Cardiac septum (tissue), 1 donor: ENCODE data around the gene TNFAIP8. TPM values are rescaled to one million over a fixed set of nuclear protein-coding genes. Genes with fewer than 3 reads are reported as not detected.

Experiments used
- DNase-seq: peaks from one replicate; pipeline ENCODE4 v3.0.0-alpha.2; 2020; ENCODE audit warnings: low spot score
- intact Hi-C: fragments of 100-400 bp; cut with DNase I; formaldehyde crosslinking; loops from one replicate; pipeline ENCODE4 v1.14.0; 2022
- total RNA-seq: library from RNA; stranded (reverse); fragmentation: NEBNext Ultra II Directional; extraction: Animal tissue kit (Norgen Biotek cat#: 25700); gene quantifications from one replicate; pipeline ENCODE4 v1.2.1, GENCODE V29; 2021
- donor health status: DM: no; HTN: no; CAD: no.

Gene TNFAIP8
- total RNA-seq, 1 donor from 2014 or later: 2.6 TPM

- DNase-seq: no peak
- intact Hi-C loops: no loop called here
Measured at GRCh38 chr5:119386596-119387344, 31.0 kb downstream of the TNFAIP8 start.

- no peak for DNase-seq
- intact Hi-C loops: no loop called here
Measured at GRCh38 chr5:119387945-119388618, 32.3 kb downstream of the TNFAIP8 start.

GRCh38 chr5:119388619-119389190, 32.9 kb downstream of the TNFAIP8 start:
- intact Hi-C loops: no loop called here
- DNase-seq: no peak

GRCh38 chr5:119389288-119390030, 33.6 kb downstream of the TNFAIP8 start:
- intact Hi-C loops: no loop called here
- no peak for DNase-seq

GRCh38 chr5:119390404-119390803, 34.6 kb downstream of the TNFAIP8 start:
- no peak for DNase-seq
- intact Hi-C loops: no loop called here

- intact Hi-C loops: no loop called here
- DNase-seq: no peak
Measured at GRCh38 chr5:119393201-119393691, 37.4 kb downstream of the TNFAIP8 start.

GRCh38 chr5:119393746-119394145, 37.9 kb downstream of the TNFAIP8 start:
- intact Hi-C loops: no loop called here
- DNase-seq: no peak

- intact Hi-C loops: no loop called here
Measured at GRCh38 chr5:119395080-119395836, 39.4 kb downstream of the TNFAIP8 start.

GRCh38 chr5:119396030-119396664, 40.3 kb downstream of the TNFAIP8 start:
- DNase-seq: no peak
- intact Hi-C loops: no loop called here

More at GRCh38 chr5:119395080-119395836, 39.4 kb downstream of the TNFAIP8 start:
- no peak for DNase-seq

GRCh38 chr5:119397518-119398380, 41.9 kb downstream of the TNFAIP8 start:
- DNase-seq: no peak
- intact Hi-C loops: no loop called here

GRCh38 chr5:119398727-119399466, 43.1 kb downstream of the TNFAIP8 start:
- intact Hi-C loops: no loop called here

GRCh38 chr5:119400245-119400644, 44.4 kb downstream of the TNFAIP8 start:
- DNase-seq: no peak
- intact Hi-C loops: no loop called here

More at GRCh38 chr5:119398727-119399466, 43.1 kb downstream of the TNFAIP8 start:
- no peak for DNase-seq

GRCh38 chr5:119402081-119402480, 46.3 kb downstream of the TNFAIP8 start:
- DNase-seq: no peak
- intact Hi-C loops: no loop called here

- intact Hi-C loops: no loop called here
- no peak for DNase-seq
Measured at GRCh38 chr5:119402555-119402954, 46.7 kb downstream of the TNFAIP8 start.

- intact Hi-C loops: no loop called here
- no peak for DNase-seq
Measured at GRCh38 chr5:119404033-119404432, 48.2 kb downstream of the TNFAIP8 start.

- no peak for DNase-seq
- intact Hi-C loops: no loop called here
Measured at GRCh38 chr5:119405419-119405818, 49.6 kb downstream of the TNFAIP8 start.

- DNase-seq: no peak
- intact Hi-C loops: no loop called here
Measured at GRCh38 chr5:119406551-119407110, 50.8 kb downstream of the TNFAIP8 start.
